RCC 7860 (cell line): Measurements from ENCODE around the gene CSF2RB.

Experiments used
- DNase-seq: peaks from one replicate; pipeline ENCODE4 v3.0.0-alpha.2; 2015; ENCODE audit warnings: low spot score
- FAIRE-seq: peaks from 2 replicates; lab custom pipeline; 2012; peaks lifted over from hg19 to GRCh38; lab: Jason Lieb, UNC

CSF2RB gene

DNA sequence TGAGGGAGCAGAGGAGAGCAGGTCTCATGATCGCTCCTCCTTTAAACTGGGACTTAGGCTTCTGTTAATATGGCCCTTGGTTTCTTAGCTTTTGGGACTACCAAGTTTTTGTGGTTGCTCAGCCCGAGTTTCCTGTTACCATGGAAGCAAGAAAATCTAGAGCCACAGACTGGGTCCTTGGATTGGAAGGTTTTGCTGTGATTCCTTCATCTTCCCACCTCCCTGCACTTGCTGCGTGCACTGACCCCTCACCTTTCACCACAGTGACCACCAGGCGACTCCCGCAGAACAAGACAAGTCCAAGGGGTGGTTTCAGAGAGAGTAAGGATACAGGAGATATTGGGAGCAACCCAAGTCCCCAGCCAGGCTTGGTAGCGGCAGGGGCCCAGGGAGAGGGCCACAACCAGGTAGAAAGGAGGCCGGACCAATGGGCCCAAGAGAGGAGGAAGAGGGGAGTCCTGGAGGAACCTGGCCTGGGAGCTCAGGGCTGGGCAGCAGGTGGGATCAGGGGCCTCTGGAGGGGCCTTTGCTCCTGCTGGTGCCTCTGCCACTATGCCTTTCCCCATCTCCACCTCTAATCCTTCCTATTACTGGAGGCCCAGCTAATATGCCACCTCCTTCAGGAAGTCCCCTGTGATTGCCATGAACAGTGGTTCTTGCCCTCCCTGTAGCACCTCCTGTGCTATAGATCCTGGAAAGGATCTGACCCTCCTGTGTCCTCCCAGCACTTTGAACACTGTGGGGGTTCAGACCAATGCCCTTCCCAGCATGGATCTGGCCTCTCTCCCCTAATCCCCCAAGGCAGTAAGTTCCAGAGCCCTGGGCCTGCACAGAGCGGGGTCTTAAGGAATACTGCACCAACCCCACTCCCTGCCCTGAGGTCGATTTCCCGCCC, 21.2 kb downstream of the CSF2RB start:
- FAIRE-seq (no peak), DNase-seq (no peak)

GRCh38 chr22:36935313-36935610, 21.8 kb downstream of the CSF2RB start:
- FAIRE-seq = no peak
- no peak for DNase-seq

DNA sequence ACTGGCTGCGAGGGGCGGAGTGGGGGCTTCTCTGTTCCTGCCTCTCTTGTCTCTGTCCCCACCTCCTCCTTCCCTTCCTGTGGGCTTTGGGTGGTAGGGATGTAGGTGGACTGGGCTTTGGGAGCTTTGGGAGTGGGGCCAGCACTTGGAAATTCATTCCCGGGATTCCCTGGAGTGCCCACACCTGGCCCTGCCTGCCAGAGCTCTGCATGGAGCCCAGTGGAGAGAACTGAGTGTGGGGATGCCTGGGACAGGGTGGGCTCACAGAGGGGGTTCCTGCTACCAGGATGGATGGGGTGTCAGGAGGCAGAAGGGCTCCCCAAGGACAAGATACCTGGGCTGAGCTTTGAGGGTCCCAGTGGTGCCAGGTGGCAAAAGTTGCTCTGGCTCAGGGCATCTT, 22.3 kb downstream of the CSF2RB start:
- DNase-seq (no peak), FAIRE-seq (no peak)

- no peak for FAIRE-seq
- DNase-seq = no peak
Observed at GRCh38 chr22:36936362-36937116, 23.1 kb downstream of the CSF2RB start.

DNA sequence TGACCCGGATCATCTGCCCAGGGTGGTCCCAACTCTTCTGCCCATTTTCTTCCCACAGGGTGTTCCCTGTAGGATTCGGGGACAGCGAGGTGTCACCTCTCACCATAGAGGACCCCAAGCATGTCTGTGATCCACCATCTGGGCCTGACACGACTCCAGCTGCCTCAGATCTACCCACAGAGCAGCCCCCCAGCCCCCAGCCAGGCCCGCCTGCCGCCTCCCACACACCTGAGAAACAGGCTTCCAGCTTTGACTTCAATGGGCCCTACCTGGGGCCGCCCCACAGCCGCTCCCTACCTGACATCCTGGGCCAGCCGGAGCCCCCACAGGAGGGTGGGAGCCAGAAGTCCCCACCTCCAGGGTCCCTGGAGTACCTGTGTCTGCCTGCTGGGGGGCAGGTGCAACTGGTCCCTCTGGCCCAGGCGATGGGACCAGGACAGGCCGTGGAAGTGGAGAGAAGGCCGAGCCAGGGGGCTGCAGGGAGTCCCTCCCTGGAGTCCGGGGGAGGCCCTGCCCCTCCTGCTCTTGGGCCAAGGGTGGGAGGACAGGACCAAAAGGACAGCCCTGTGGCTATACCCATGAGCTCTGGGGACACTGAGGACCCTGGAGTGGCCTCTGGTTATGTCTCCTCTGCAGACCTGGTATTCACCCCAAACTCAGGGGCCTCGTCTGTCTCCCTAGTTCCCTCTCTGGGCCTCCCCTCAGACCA, 24.0 kb downstream of the CSF2RB start:
- DNase-seq (no peak), FAIRE-seq (no peak)

- DNase-seq = no peak
- FAIRE-seq = no peak
Observed at GRCh38 chr22:36938028-36938425, 24.6 kb downstream of the CSF2RB start.

- DNase-seq (no peak), FAIRE-seq (no peak)
Observed at GRCh38 chr22:36938886-36939285, 25.5 kb downstream of the CSF2RB start.

GRCh38 chr22:36940676-36941075, 27.2 kb downstream of the CSF2RB start:
- DNase-seq (no peak), FAIRE-seq (no peak)

- DNase-seq = no peak
- no peak for FAIRE-seq
Observed at GRCh38 chr22:36942556-36942955, 29.1 kb downstream of the CSF2RB start.

GRCh38 chr22:36946421-36947158, 33.2 kb downstream of the CSF2RB start:
- DNase-seq = no peak
- no peak for FAIRE-seq

DNA sequence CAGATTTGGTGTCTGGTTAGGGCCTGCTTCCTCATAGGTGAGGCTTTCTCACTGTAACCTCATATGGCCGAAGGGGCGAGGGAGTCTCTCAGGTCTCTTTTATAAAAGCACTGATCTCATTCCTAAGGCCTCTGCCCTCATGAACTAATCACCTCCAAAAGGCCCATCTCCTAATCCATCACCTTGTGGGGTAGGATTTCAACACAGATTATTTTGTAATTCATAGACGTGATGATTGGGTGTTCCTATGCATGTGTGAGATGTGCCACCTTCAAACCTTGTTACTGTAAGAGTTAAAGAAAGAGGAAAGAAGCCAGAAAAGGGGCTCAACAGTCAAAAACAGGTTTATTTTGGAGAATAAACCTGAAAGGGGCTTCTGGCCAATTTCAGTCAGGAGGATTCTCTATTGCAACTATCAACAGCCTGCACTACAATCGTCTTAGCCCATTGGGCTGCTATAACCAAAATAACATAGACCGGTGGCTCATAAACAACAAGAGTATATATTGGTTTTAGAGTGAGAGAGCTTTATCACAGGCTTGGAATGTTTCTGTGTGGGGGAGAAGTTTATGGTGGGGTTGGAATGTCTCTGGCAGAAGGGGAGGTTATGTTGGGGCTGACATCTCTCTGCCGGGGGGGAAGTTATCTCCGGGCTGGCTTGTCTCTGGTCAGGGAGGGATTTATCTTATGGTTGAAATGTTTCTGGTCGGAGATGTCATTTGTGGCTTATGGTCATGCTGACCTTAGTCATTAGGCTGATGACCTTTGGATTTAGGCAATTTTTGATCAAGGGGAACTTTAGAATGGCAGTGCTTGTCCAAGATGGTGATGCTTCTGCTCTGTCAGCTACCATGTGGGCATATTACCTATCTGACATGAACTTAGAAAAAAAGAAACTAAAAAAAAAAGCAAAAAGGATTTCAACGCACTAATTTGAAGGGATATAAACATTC, 35.1 kb downstream of the CSF2RB start:
- DNase-seq = peak; percentile 54
- no peak for FAIRE-seq

DNA sequence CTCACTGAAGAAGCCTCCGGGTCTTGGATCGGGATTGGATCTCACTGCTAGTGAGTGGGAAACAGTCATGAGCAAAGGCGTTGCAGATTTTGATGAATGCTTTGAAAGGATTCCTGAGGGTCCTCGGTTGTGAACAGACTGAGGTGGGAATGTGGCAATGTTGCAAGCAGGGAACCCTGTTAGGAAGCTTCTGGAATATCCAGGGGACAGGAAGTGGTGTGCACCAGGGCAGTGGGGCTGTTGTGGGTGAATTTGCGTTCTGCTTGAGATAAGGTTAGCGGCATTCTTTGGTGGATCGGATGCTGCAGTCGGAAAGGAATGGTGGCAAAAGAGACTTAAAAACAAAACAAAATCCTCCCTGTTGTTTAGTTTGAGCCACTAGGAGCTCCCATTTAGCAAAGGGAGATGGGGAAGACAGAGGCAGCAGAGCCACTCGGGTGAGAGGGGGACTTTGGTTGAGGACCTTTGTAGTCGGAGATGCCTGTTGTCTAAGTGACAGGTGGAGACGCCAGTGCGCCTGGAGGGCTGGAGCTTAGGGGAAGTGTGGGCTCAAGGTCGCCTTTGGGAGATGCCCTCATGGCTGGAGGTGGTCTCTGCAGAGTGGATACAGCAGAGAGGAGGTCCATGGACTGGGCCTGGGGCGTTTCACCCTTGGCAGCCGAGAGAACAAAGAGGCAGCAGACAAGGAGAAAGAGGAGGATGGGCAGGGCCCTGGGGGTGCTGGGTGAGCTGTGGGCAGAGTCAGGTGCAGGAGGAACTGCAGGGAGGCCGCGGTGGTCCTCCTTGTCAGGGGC, 37.6 kb downstream of the CSF2RB start:
- no peak for DNase-seq
- no peak for FAIRE-seq

GRCh38 chr22:36951746-36952145, 38.3 kb downstream of the CSF2RB start:
- no peak for FAIRE-seq

GRCh38 chr22:36953239-36954080, 40.0 kb downstream of the CSF2RB start:
- FAIRE-seq (no peak), DNase-seq (no peak)

More at GRCh38 chr22:36951746-36952145, 38.3 kb downstream of the CSF2RB start:
- no peak for DNase-seq

DNA sequence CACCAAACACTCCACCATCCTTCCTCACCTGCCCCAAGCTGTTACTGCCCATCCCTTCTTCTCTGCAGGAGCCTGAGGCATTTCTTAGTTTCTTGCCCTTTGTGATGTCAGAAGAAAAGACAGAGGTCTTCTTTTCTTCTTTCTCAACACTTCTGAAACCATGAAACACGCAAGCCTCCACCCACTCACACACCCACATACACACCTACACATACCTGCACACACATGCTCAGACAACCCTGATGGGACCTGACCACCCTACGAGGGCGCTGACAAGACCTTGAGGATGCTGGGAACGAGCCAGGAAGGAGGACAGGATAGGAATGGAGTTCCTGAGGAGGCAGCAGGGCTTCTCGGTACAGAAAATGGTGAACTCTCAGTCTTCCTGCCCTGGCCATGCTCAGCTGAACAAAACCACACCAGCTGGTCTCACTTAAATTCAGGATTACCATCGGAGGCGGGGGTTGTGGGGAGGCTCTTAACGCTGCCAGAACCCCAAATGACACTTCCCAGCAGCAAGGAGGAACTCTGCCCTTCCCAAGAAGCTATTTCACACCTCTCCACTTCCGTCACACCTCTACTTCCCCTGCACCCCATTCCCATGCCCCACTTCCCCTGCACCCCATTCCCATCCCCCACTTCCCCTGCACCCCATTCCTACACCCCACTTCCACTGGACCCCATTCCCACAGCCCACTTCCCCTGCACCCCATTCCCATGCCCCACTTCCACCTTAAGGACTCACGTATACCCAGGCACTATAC, 41.0 kb downstream of the CSF2RB start:
- no peak for FAIRE-seq
- no peak for DNase-seq

GRCh38 chr22:36955691-36956090, 42.3 kb downstream of the CSF2RB start:
- FAIRE-seq (no peak), DNase-seq (no peak)

GRCh38 chr22:36958366-36958765, 44.9 kb downstream of the CSF2RB start:
- FAIRE-seq (no peak), DNase-seq (no peak)
